Activated T-cell treated with anti-CD3 and anti-CD28 coated beads, Interleukin-2, amount 50 U/mL, for 4 hours (primary cell): ENCODE data around the gene DPYD. TPM values are rescaled to one million over a fixed set of nuclear protein-coding genes. Genes with fewer than 3 reads are reported as not detected.
A peak's percentile ranks its signal among the peaks of the same experiment; 100 is the strongest.

Source experiments
- ATAC-seq, 2 donors: fragments of 200-7000 bp; cut with Tn5 transposase; one replicate each; pipeline ENCODE4 v1.10.0; 2021
- DNase-seq: peaks from one replicate; pipeline ENCODE4 v3.0.0-alpha.2; 2020
- H3K27me3 Mint-ChIP-seq: one replicate; pipeline ENCODE4 v1.8.0; 2021; ENCODE audit warnings: low read depth, mixed read lengths
- H3K36me3 Mint-ChIP-seq: one replicate; pipeline ENCODE4 v1.8.0; 2022; ENCODE audit warnings: mixed read lengths; ENCODE audit not compliant: insufficient read depth
- H3K4me1 Mint-ChIP-seq: one replicate; pipeline ENCODE4 v1.8.0; 2021; ENCODE audit warnings: low read depth, mixed read lengths
- H3K4me3 Mint-ChIP-seq: one replicate; pipeline ENCODE4 v1.8.0; 2021; ENCODE audit warnings: mild to moderate bottlenecking, moderate library complexity, mixed read lengths
- H3K9me3 Mint-ChIP-seq: one replicate; pipeline ENCODE4 v1.8.0; 2021; ENCODE audit warnings: mixed read lengths
- total RNA-seq, 3 donors: library from RNA; stranded (reverse); gene quantifications; one replicate each; pipeline ENCODE4 v1.2.1, GENCODE V29; 2021

Gene DPYD
- total RNA-seq, 3 donors from 2014 or later: 2.1 to 3.5 (median 2.8) TPM

GRCh38 chr1:97599447-97599846 lies 321.4 kb downstream of the DPYD start:
- no peaks in the 10 kb centered on the region for H3K27me3 Mint-ChIP-seq
- H3K4me1 Mint-ChIP-seq: no peaks in the 10 kb centered on the region
- no peak overlapping the region for H3K4me3 Mint-ChIP-seq
- peak in 1 of 2 donors; percentile 43 for ATAC-seq
- no peak for DNase-seq
- H3K36me3 Mint-ChIP-seq: peaks cover 4% of the 10 kb centered on the region
- H3K9me3 Mint-ChIP-seq: no peaks in the 10 kb centered on the region

DNA sequence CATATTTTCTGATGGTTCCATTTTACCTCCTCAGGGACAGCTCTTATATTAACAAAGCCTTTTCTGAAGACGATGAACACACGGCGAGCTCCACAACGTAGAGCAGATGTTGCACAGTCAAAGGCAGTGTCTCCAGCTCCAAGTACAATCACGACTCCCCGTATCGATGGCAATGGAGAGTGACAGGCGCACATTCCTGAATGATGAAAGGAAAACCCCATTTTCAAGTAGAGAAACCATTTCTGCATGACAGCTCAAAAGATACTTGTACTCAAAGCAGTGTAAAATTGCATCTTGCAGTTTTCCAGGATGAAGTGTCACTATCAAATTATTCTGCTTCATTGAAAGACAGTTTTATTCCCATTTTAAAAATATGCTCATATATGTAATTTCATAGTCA lies 327.6 kb downstream of the DPYD start:
- Mint-ChIP-seq H3K36me3 (peaks cover 39% of the 10 kb centered on the region), H3K4me3 (no peak overlapping the region), H3K9me3 (peaks cover 3% of the 10 kb centered on the region), H3K4me1 (no peaks in the 10 kb centered on the region), H3K27me3 (no peaks in the 10 kb centered on the region)
- ATAC-seq (no peak), DNase-seq (no peak)

GRCh38 chr1:97588772-97589171 lies 332.1 kb downstream of the DPYD start:
- H3K9me3 Mint-ChIP-seq: peaks cover 7% of the 10 kb centered on the region
- no peak overlapping the region for H3K4me3 Mint-ChIP-seq
- no peaks in the 10 kb centered on the region for H3K4me1 Mint-ChIP-seq

GRCh38 chr1:97581614-97582051 lies 339.2 kb downstream of the DPYD start:
- H3K4me1 Mint-ChIP-seq: no peaks in the 10 kb centered on the region
- no peak for DNase-seq
- no peaks in the 10 kb centered on the region for H3K27me3 Mint-ChIP-seq
- no peak overlapping the region for H3K4me3 Mint-ChIP-seq
- H3K36me3 Mint-ChIP-seq: peaks cover 22% of the 10 kb centered on the region
- ATAC-seq: no peak
- H3K9me3 Mint-ChIP-seq: peaks cover 3% of the 10 kb centered on the region

More at GRCh38 chr1:97588772-97589171, 332.1 kb downstream of the DPYD start:
- ATAC-seq (no peak), DNase-seq (no peak)
- Mint-ChIP-seq H3K36me3 (peaks cover 48% of the 10 kb centered on the region), H3K27me3 (no peaks in the 10 kb centered on the region)

- DNase-seq (no peak), ATAC-seq (no peak)
- H3K4me1 Mint-ChIP-seq: no peaks in the 10 kb centered on the region
- H3K36me3 Mint-ChIP-seq: peaks cover 21% of the 10 kb centered on the region
- H3K9me3 Mint-ChIP-seq: no peaks in the 10 kb centered on the region
- H3K4me3 Mint-ChIP-seq: no peak overlapping the region
- H3K27me3 Mint-ChIP-seq: no peaks in the 10 kb centered on the region
Observed at GRCh38 chr1:97577613-97578012, 343.2 kb downstream of the DPYD start.

GRCh38 chr1:97573553-97573952 lies 347.3 kb downstream of the DPYD start:
- no peak for ATAC-seq
- Mint-ChIP-seq H3K27me3 (no peaks in the 10 kb centered on the region), H3K4me3 (no peak overlapping the region), H3K36me3 (peaks cover 32% of the 10 kb centered on the region), H3K9me3 (no peaks in the 10 kb centered on the region), H3K4me1 (no peaks in the 10 kb centered on the region)
- DNase-seq: no peak

DNA sequence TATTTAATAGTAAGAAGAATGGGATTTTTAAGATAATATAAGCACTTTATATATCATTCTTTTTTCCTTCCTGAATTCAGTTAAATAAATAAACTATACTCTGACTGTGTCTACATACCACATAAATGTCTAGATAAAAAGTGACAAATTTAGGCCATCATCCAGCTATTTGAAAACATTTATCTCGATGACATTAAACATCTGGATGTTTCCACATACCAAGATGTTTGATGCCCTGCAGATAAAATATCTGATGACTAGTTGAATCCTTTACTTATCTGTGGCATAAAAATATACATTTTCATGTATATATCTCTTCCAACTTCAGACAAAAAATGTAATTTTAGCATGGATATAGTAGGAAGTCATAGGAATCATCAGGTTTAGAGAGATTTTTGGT lies 348.3 kb downstream of the DPYD start:
- no peak for ATAC-seq
- Mint-ChIP-seq H3K9me3 (no peaks in the 10 kb centered on the region), H3K4me1 (no peaks in the 10 kb centered on the region), H3K4me3 (no peak overlapping the region), H3K36me3 (peaks cover 33% of the 10 kb centered on the region), H3K27me3 (no peaks in the 10 kb centered on the region)
- no peak for DNase-seq

- Mint-ChIP-seq H3K36me3 (peaks cover 29% of the 10 kb centered on the region), H3K4me3 (no peak overlapping the region), H3K4me1 (no peaks in the 10 kb centered on the region), H3K27me3 (no peaks in the 10 kb centered on the region), H3K9me3 (no peaks in the 10 kb centered on the region)
- ATAC-seq: no peak
- no peak for DNase-seq
Observed at GRCh38 chr1:97571760-97572159, 349.1 kb downstream of the DPYD start.

DNA sequence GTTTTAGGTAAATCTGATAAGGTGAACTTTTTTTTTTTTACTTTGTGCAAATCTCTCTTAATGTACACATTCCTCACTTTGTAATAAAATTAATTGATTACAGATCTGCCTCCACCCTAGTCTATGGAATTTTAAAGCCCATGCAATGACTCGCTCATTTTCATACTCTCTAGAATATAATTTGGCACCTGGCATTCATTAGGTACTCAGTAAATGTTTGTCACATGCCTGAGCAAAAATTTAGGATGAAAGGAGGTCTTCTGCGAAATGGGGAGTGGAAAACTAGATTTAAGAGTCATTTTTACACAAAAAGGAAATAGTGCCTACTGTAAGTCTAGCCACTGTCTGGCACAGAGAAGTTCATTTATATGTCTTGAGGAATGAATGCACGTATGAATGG lies 350.1 kb downstream of the DPYD start:
- Mint-ChIP-seq H3K4me1 (no peaks in the 10 kb centered on the region), H3K36me3 (peaks cover 34% of the 10 kb centered on the region), H3K4me3 (no peak overlapping the region), H3K27me3 (no peaks in the 10 kb centered on the region), H3K9me3 (no peaks in the 10 kb centered on the region)
- ATAC-seq (no peak), DNase-seq (no peak)

DNA sequence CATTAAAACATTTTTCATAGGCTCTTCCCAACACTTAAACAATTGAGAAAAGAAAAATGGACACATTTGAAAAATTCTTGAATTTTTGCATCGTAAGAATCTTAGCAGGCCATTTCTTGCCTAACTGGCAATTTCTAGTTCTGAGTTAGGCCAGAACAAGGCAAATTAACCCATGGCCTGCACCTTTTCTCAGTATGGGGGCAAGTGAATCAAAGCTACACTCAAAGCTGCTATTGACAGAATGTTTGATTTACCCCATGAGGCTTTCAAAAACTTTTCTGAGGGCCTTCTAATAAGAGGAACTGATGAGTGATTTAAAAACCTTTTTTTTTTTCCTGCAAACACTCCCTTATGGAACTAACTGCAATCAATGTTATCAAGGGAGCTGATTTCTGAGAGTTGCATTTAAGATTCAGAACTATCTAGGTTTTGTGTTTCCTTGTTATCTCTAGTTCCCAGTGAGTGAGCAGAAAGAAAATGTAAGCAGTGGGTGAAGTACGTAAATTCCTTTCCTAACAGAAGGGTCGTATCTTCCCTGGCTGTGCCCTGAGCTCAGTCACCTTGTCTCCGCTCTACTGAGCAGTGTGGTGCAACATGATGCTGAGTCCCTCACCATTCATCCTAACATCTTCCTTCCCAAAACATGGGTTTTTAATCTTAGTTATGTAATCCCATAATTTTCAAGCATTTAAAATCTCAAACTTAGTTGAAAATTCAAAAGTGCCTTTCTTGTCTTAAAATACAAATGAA lies 353.7 kb downstream of the DPYD start:
- H3K36me3 Mint-ChIP-seq: peaks cover 37% of the 10 kb centered on the region
- H3K9me3 Mint-ChIP-seq: no peaks in the 10 kb centered on the region
- H3K4me3 Mint-ChIP-seq: no peak overlapping the region
- no peak for DNase-seq
- H3K4me1 Mint-ChIP-seq: no peaks in the 10 kb centered on the region
- no peaks in the 10 kb centered on the region for H3K27me3 Mint-ChIP-seq
- ATAC-seq: no peak

- H3K4me1 Mint-ChIP-seq: no peaks in the 10 kb centered on the region
- H3K4me3 Mint-ChIP-seq: no peak overlapping the region
- peaks cover 40% of the 10 kb centered on the region for H3K36me3 Mint-ChIP-seq
- H3K9me3 Mint-ChIP-seq: no peaks in the 10 kb centered on the region
- H3K27me3 Mint-ChIP-seq: no peaks in the 10 kb centered on the region
- no peak for DNase-seq
- no peak for ATAC-seq
Observed at GRCh38 chr1:97565886-97566285, 354.9 kb downstream of the DPYD start.

DNA sequence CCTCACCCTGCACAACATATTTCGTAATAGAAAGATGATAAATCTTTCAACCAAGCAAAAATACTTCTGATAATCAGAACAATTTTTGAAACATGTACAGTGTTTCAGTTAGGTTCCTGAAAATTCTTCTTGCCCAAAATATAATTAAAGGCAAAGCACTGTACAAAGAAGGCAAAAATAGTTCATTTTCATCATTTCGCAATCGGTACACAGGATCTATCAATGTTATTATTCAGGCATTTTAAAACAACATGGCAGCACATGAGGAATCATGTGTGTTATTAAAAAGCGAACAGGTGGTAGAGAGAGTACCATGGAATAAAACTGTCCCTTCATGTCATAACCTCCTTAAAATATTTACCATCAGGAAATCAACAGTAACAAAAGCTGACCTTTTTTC lies 356.9 kb downstream of the DPYD start:
- no peak for ATAC-seq
- DNase-seq: no peak
- H3K4me1 Mint-ChIP-seq: no peaks in the 10 kb centered on the region
- no peaks in the 10 kb centered on the region for H3K9me3 Mint-ChIP-seq
- no peaks in the 10 kb centered on the region for H3K27me3 Mint-ChIP-seq
- peaks cover 37% of the 10 kb centered on the region for H3K36me3 Mint-ChIP-seq
- H3K4me3 Mint-ChIP-seq: no peak overlapping the region

DNA sequence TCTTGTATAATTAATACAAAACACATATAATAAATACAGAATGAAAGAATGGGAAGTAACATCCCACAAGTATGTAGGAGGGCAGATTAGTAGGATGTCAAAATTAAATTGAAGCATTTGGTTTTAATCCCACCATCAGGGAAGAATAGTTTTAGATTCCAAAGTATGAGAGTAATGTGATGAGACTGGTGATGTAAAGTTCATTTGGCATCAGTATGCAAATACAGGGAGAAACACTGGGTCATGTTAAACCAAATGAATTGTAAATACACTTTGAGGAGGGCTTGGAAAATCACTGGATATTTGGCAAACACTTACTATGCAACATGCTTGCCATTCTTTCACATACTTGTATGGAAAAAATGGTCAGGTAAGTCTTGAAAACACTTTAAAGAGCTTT lies 358.8 kb downstream of the DPYD start:
- H3K9me3 Mint-ChIP-seq: no peaks in the 10 kb centered on the region
- H3K4me1 Mint-ChIP-seq: no peaks in the 10 kb centered on the region
- DNase-seq (no peak), ATAC-seq (no peak)
- H3K27me3 Mint-ChIP-seq: no peaks in the 10 kb centered on the region
- peaks cover 43% of the 10 kb centered on the region for H3K36me3 Mint-ChIP-seq
- no peak overlapping the region for H3K4me3 Mint-ChIP-seq

- Mint-ChIP-seq H3K9me3 (no peaks in the 10 kb centered on the region), H3K4me3 (no peak overlapping the region), H3K4me1 (no peaks in the 10 kb centered on the region), H3K36me3 (peaks cover 41% of the 10 kb centered on the region), H3K27me3 (no peaks in the 10 kb centered on the region)
- DNase-seq: no peak
- no peak for ATAC-seq
Observed at GRCh38 chr1:97560714-97561113, 360.1 kb downstream of the DPYD start.

- H3K4me3 Mint-ChIP-seq: no peak overlapping the region
Observed at GRCh38 chr1:97553971-97554370, 366.9 kb downstream of the DPYD start.

More at GRCh38 chr1:97553971-97554370, 366.9 kb downstream of the DPYD start:
- Mint-ChIP-seq H3K4me1 (no peaks in the 10 kb centered on the region), H3K36me3 (peaks cover 40% of the 10 kb centered on the region), H3K9me3 (no peaks in the 10 kb centered on the region), H3K27me3 (no peaks in the 10 kb centered on the region)
- DNase-seq (no peak), ATAC-seq (no peak)
